Stimulated activated CD4-positive, alpha-beta T cell treated with anti-CD3 and anti-CD28 coated beads, TNF-alpha, amount 100 ng/mL, for 1 hour (primary cell): ENCODE results near the gene SLC8A1.

Source experiments
- DNase-seq, 3 donors: peaks; one replicate each; pipeline ENCODE4 v3.0.0-alpha.2; 2020; ENCODE audit warnings: low read depth in 3 of 3, low spot score in 1 of 3

Gene SLC8A1

GRCh38 chr2:40394031-40394430 is 57.9 kb downstream of the SLC8A1 start:
- no peak for DNase-seq

- no peak for DNase-seq
Observed at GRCh38 chr2:40388161-40388560, 63.7 kb downstream of the SLC8A1 start.

GRCh38 chr2:40386177-40386576 is 65.7 kb downstream of the SLC8A1 start:
- DNase-seq, result no peak

GRCh38 chr2:40384714-40385113 is 67.2 kb downstream of the SLC8A1 start:
- no peak for DNase-seq

- DNase-seq, result no peak
Observed at GRCh38 chr2:40384233-40384632, 67.7 kb downstream of the SLC8A1 start.

- DNase-seq, result no peak
Observed at GRCh38 chr2:40380721-40381120, 71.2 kb downstream of the SLC8A1 start.

GRCh38 chr2:40380041-40380440 is 71.8 kb downstream of the SLC8A1 start:
- DNase-seq, result no peak

GRCh38 chr2:40374543-40375240 is 77.2 kb downstream of the SLC8A1 start:
- DNase-seq, result no peak

- no peak for DNase-seq
Observed at GRCh38 chr2:40373111-40373510, 78.8 kb downstream of the SLC8A1 start.

- DNase-seq, result no peak
Observed at GRCh38 chr2:40372283-40372985, 79.5 kb downstream of the SLC8A1 start.

GRCh38 chr2:40371525-40372282 is 80.2 kb downstream of the SLC8A1 start:
- no peak for DNase-seq

GRCh38 chr2:40370007-40370395 is 81.9 kb downstream of the SLC8A1 start:
- no peak for DNase-seq

GRCh38 chr2:40369267-40370006 is 82.5 kb downstream of the SLC8A1 start:
- no peak for DNase-seq

- no peak for DNase-seq
Observed at GRCh38 chr2:40367652-40368051, 84.2 kb downstream of the SLC8A1 start.

GRCh38 chr2:40367032-40367431 is 84.9 kb downstream of the SLC8A1 start:
- no peak for DNase-seq

- DNase-seq, result no peak
Observed at GRCh38 chr2:40364151-40364874, 87.6 kb downstream of the SLC8A1 start.

GRCh38 chr2:40363631-40364030 is 88.3 kb downstream of the SLC8A1 start:
- no peak for DNase-seq

GRCh38 chr2:40363231-40363630 is 88.7 kb downstream of the SLC8A1 start:
- DNase-seq, result no peak

- no peak for DNase-seq
Observed at GRCh38 chr2:40361478-40361877, 90.4 kb downstream of the SLC8A1 start.

- no peak for DNase-seq
Observed at GRCh38 chr2:40360652-40361051, 91.2 kb downstream of the SLC8A1 start.

- no peak for DNase-seq
Observed at GRCh38 chr2:40359811-40360210, 92.1 kb downstream of the SLC8A1 start.
